HG02884 (cell line): Measurements from ENCODE around the gene HELLS.
"Not testable (repeated sequence)": the region's sequence is repeated elsewhere in the genome, so short reads cannot be mapped to it uniquely, and the experiment has no call there.

ENCODE experiments used
- ATAC-seq: cut with Tn5 transposase; IDR thresholded peaks from one replicate; pipeline ENCODE4 v1.9.1; 2021; ENCODE audit warnings: mild to moderate bottlenecking, moderate library complexity; ENCODE audit not compliant: unreplicated experiment

Gene HELLS

DNA sequence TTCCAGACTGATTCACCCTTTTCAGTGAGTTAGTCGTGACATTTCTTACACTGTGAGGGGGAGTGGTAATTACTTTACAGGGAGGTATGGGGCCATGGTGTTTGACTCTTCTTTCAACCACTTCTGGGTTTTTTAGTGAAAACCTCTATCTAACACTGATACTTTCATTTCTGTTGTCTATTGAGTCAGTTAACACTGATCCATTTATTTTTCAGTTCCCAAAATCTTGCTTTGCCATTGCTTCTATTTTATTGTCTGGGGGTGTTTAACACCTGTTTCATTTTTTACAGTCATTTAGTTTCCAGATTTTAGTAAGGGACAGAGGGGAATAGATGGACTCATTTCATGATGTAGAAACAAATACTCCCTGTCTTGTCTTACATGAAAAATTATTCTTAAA lies 61.5 kb downstream of the HELLS start:
- peak; percentile 93 for ATAC-seq

DNA sequence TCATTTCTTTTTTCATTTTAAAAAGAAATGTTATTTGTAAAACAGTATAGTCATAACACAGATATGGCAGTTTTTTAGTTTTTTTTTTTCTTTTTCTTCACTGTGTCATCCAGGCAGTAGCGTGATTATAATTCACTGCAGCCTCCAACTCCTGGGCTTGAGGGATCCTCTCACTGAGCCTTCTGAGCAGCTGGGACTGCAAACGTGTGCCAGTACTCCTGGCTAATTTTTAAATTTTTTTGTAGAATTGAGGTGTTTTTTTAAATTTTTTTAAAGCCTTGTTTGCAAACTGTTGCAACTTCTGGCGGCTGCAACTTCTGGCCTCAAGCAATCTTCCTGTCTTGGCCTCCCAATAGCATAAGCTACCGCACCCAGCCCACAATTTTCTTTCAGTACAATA lies 63.0 kb downstream of the HELLS start:
- ATAC-seq: no peak

DNA sequence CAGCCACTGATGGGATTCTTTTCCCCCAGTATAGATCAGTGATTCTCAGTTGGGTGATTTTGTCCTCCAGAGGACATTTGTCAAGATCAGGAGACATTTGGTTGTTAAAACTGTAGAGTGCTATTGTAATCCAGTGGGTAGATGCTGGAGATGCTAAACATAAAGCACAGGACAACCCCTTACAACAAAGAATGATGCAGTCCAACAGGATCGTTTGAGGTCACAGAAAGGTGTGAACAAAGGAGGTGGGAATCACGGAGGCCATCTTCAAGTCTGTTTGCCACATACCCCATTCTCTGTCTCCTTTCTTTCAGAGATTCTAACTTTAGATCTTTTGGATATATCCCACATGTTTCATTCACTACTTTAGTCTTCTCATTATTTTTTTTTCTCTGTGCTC lies 69.0 kb downstream of the HELLS start:
- no peak for ATAC-seq

- no peak for ATAC-seq
Observed at GRCh38 chr10:94617389-94617944, 71.9 kb downstream of the HELLS start.

DNA sequence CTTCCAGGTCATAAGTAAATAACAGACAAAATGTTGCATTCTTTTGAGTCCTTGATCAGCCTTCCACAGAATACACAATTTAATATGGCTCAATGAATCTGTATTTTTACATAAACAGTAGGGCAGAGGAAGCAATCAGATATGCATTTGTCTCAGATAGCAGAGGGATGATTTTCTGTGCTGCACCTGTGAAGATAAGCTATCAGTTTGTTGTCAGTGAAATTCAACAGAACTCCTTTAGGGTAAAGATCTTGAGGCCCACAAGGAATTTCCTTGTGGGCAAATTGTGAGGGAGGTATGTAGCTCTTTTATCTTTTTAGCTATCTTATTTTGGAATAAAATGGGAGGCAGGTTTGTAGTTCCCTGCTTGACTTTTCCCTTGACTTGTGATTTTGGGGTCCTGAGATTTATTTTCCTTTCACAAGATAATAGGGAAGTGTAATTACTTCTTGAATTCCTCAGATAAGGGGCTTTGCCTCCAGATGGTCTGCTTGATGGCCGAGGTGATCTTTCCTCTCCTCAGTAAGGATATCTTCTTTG lies 77.1 kb downstream of the HELLS start:
- no peak for ATAC-seq

GRCh38 chr10:94623572-94623971 lies 78.0 kb downstream of the HELLS start:
- ATAC-seq: no peak

DNA sequence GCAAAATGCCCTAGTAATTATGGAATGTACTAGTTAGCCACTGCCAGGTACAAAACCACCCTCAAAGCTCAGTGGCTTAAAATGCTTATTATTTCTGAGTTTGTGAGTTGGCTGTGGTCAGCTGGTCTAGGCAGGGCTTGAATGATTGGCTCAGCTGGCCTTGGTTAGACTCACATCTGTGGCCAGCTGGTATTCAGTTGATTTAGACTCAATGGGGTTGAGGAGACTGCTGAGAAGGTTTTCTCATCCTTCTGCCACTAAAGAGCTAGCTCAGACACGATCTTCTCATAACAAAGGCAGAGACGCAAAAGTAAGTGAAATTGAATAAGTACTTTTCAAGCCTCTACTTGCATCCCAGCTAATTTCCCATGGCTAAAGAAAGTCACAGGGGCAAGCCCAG lies 80.9 kb downstream of the HELLS start:
- ATAC-seq: no peak

DNA sequence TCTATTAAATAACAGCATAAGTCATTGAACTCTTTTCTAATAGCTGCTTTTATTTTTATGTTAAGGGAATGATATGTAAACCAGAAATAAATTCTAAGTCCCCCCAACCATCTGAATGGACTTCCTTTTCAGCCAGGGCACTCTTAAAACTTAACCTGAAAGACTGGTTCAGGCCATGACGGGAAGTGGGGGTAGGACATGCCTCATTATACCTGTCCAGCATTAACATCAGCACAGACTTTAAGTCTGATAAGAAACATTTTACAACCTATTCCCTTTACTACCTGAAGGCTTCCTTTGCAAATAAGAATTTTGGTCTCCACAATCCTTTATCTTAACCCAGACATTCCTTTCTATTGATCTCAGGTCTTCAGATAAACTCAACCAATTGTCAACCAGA lies 81.9 kb downstream of the HELLS start:
- ATAC-seq: no peak

GRCh38 chr10:94630017-94630688 lies 84.6 kb downstream of the HELLS start:
- ATAC-seq: no peak

DNA sequence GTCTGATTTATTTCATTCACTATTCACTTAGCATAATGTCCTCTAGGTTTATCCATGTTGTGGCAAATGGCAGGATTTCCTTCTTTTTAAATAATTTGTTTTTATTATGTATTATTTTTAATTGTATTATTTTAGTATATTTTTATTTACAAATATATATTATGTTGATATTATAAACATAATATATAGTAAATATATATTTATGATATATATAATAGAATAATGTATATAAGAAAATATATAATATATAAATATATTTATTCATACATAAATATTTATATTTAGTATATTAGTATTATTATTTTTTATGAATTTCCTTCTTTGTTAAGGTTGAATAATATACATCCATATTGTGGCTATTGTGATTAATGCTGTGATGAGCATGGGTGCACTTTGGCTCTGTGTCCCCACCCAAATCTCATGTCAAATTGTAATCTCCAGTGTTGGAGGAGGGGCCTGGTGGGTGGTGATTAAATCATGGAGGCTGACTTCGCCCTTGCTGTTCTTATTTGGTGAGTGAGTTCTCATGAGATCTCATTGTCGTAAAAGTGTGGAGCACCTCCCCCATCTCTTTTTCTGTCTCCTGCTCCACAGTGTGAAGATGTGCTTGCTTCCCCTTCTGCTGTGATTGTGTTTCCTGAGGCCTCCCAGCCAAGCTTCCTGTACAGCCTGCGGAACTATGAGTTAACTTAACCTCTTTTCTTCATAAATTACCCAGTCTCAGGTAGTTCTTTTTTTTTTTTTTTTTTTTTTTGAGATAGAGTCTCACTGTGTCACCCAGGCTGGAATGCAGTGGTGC lies 85.7 kb downstream of the HELLS start:
- ATAC-seq: no peak

GRCh38 chr10:94632954-94633353 lies 87.4 kb downstream of the HELLS start:
- no peak for ATAC-seq

- ATAC-seq: not testable (repeated sequence)
Observed at GRCh38 chr10:94638097-94638496, 92.5 kb downstream of the HELLS start.

DNA sequence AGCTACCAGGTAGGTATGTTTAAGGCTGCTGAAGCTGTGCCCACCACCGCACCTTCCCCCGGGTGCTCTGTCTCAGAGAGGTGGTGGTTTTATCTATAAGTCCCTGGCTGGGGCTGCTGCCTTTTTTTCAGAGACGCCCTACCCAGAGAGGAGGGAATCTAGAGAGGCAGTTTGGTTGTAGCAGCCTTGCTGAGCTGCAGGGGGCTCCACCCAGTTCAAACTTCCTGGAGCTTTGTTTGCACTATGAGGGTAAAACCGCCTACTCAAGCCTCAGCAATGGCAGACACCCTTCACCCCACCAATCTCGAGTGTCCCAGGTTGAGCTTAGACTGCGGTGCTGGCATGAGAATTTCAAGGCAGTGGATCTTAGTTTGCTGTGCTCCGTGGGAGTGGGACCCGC lies 94.3 kb downstream of the HELLS start:
- no peak for ATAC-seq

- ATAC-seq: no peak
Observed at GRCh38 chr10:94640562-94640961, 95.0 kb downstream of the HELLS start.

GRCh38 chr10:94641480-94641879 lies 95.9 kb downstream of the HELLS start:
- no peak for ATAC-seq

GRCh38 chr10:94644352-94644751 lies 98.8 kb downstream of the HELLS start:
- ATAC-seq: no peak

GRCh38 chr10:94645285-94645684 lies 99.7 kb downstream of the HELLS start:
- peak; percentile 86 for ATAC-seq
